ENCODE measurements around the gene SERPINE2. TPM values are rescaled to one million over a fixed set of nuclear protein-coding genes. Genes with fewer than 3 reads are reported as not detected.

Gene SERPINE2
- polyA plus RNA-seq, 1 experiment = 24.0 TPM

DNA sequence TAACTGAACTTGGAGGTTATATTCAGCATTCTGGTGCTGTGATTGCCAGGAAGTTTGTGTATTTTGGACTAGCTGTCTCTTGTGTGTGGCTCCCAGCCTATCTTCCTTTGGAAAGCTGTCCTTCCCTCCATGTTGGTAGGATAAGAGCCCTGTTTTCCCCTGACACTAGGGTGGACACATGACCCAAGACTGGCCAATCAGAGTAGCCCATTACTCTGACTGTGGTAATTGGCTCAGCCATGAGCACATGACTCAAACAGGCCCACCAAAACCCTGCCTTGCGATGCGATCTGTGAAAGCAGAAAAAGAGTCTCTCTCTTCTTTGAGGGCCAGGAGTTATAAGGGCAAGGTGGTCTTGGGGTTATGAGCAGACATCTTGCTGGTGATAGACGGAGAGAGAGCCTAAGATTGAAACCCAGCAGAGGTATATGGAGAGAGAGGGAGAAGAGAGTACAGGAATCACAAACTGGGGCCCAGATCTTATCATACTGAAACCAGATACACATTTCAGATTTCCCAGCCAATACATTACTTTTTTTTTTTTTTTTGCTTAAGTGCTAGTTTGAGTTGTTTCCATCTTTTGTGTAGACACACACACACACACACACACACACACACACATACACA is 45.3 kb upstream of the SERPINE2 start:
- POLR2A ChIA-PET = no interaction called here
- CTCF ChIA-PET = interaction anchor here (1.1 kb wide), 1 partner anchor 91 kb away, joined by 3 read pairs; no protein-coding TSS in a partner anchor
- Histone ChIP-seq H3K4me3 (ENCODE audit: low read depth, low read length) (no peak overlapping the region), H3K27ac (ENCODE audit: low read depth, low read length) (no peak overlapping the region), H3K27me3 (ENCODE audit: control insufficient read depth, insufficient read depth, low read length) (no peaks in the 10 kb centered on the region), H3K9me3 (ENCODE audit: control insufficient read depth, insufficient read depth, low read length) (no peaks in the 10 kb centered on the region)
- TF ChIP-seq CTCF (IDR thresholded peaks at IDR 0.05; ENCODE audit: low read depth, low read length) = no peak
- DNase-seq (ENCODE audit: low read depth, low spot score) = no peak

DNA sequence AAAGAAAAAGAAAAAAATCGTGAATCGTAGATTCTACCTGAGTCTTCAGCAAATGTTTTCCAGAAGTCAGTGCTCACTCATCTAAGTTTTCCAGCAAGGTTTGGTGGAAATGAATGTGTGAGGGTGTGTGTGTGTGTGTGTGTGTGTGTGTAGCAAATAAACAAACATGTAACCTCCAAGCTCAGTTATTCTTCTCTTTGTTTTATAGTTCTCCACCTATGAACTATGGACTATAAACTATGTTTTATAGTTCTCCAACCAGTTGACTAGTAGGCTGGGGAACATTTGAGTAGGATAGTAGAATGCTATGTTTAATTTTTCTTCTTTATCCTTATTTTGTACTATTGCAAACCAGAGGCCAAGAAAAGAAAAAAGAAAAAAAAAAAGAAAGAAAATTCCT is 44.6 kb upstream of the SERPINE2 start:
- ChIA-PET POLR2A (no interaction called here), CTCF (interaction anchor here (1.1 kb wide), 1 partner anchor 90 kb away, joined by 3 read pairs; no protein-coding TSS in a partner anchor)
- DNase-seq (ENCODE audit: low read depth, low spot score) = no peak

GRCh38 chr2:224078656-224079055 is 39.6 kb upstream of the SERPINE2 start:
- CTCF ChIA-PET = no interaction called here
- no peak for DNase-seq (ENCODE audit: low read depth, low spot score)
- Histone ChIP-seq H3K27me3 (ENCODE audit: control insufficient read depth, insufficient read depth, low read length) (peaks cover 6% of the 10 kb centered on the region), H3K4me3 (ENCODE audit: low read depth, low read length) (no peak overlapping the region), H3K9me3 (ENCODE audit: control insufficient read depth, insufficient read depth, low read length) (no peaks in the 10 kb centered on the region; the same call in 1 of the 2 replicates), H3K27ac (ENCODE audit: low read depth, low read length) (no peak overlapping the region)
- no peak for TF ChIP-seq CTCF (IDR thresholded peaks at IDR 0.05; ENCODE audit: low read depth, low read length)
- POLR2A ChIA-PET = no interaction called here

More for the DNA sequence above, 44.6 kb upstream of the SERPINE2 start:
- no peak for TF ChIP-seq CTCF (IDR thresholded peaks at IDR 0.05; ENCODE audit: low read depth, low read length)
- Histone ChIP-seq H3K27me3 (ENCODE audit: control insufficient read depth, insufficient read depth, low read length) (no peaks in the 10 kb centered on the region), H3K27ac (ENCODE audit: low read depth, low read length) (no peak overlapping the region), H3K9me3 (ENCODE audit: control insufficient read depth, insufficient read depth, low read length) (no peaks in the 10 kb centered on the region; the same call in 1 of the 2 replicates), H3K4me3 (ENCODE audit: low read depth, low read length) (no peak overlapping the region)

GRCh38 chr2:224077773-224078507 is 38.9 kb upstream of the SERPINE2 start:
- no peak for DNase-seq (ENCODE audit: low read depth, low spot score)
- ChIA-PET CTCF (no interaction called here), POLR2A (no interaction called here)
- TF ChIP-seq CTCF (IDR thresholded peaks at IDR 0.05; ENCODE audit: low read depth, low read length) = no peak
- no peak overlapping the region for H3K27ac ChIP-seq (ENCODE audit: low read depth, low read length)
- H3K4me3 ChIP-seq (ENCODE audit: low read depth, low read length) = no peak overlapping the region
- H3K27me3 ChIP-seq (ENCODE audit: control insufficient read depth, insufficient read depth, low read length) = peaks cover 6% of the 10 kb centered on the region
- no peaks in the 10 kb centered on the region; the same call in 1 of the 2 replicates for H3K9me3 ChIP-seq (ENCODE audit: control insufficient read depth, insufficient read depth, low read length)

GRCh38 chr2:224075588-224075987 is 36.5 kb upstream of the SERPINE2 start:
- Histone ChIP-seq H3K4me3 (ENCODE audit: low read depth, low read length) (no peak overlapping the region), H3K27me3 (ENCODE audit: control insufficient read depth, insufficient read depth, low read length) (peaks cover 6% of the 10 kb centered on the region), H3K9me3 (ENCODE audit: control insufficient read depth, insufficient read depth, low read length) (no peaks in the 10 kb centered on the region; the same call in 1 of the 2 replicates), H3K27ac (ENCODE audit: low read depth, low read length) (no peak overlapping the region)
- no peak for TF ChIP-seq CTCF (IDR thresholded peaks at IDR 0.05; ENCODE audit: low read depth, low read length)
- ChIA-PET CTCF (no interaction called here), POLR2A (no interaction called here)
- DNase-seq (ENCODE audit: low read depth, low spot score) = no peak
